Renal cortex interstitium (tissue), 11 donors: Measurements from ENCODE around the gene PABPC1L. TPM values are rescaled to one million over a fixed set of nuclear protein-coding genes. Genes with fewer than 3 reads are reported as not detected.

Experiments
- DNase-seq, 11 donors: peaks; one replicate each; pipeline ENCODE4 v3.0.0-alpha.2; 2013; ENCODE audit warnings: low read depth in 9 of 11, low spot score in 4 of 11; ENCODE audit errors: extremely low read depth in 1 of 11
- polyA plus RNA-seq, 3 donors: library from polyadenylated mRNA; unstranded; fragments of 120-200 nt; gene quantifications; one replicate each; pipeline ENCODE4 v1.2.1, GENCODE V29; 2013; ENCODE audit not compliant: insufficient read length in 3 of 3

PABPC1L gene
- polyA plus RNA-seq, 3 donors, result 59.6 to 104 (median 62.8) TPM

DNA sequence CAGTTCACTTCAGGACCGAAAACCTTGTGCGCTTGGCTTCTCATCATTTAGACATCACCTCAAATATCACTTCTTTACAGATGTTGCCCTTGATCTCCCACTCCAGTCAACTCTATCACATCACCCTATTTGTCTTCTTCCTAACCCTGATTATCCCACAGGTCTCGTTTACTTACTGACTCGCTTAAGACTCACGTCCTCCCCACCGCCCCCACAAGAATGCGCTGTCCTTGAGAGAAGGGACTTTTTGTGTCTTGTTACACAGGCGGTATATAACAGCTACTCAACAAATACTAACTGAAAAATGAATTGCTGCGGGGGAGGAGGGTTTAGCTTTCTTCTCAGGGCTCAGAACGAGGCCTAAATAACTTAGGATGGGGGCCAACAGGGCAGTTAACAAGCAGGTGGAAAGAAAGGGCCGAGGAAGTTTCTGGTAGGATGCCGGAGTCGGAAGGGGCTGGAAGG lies 49.8 kb downstream of the PABPC1L start:
- DNase-seq, result peak in 1 of 11 donors; percentile 35

DNA sequence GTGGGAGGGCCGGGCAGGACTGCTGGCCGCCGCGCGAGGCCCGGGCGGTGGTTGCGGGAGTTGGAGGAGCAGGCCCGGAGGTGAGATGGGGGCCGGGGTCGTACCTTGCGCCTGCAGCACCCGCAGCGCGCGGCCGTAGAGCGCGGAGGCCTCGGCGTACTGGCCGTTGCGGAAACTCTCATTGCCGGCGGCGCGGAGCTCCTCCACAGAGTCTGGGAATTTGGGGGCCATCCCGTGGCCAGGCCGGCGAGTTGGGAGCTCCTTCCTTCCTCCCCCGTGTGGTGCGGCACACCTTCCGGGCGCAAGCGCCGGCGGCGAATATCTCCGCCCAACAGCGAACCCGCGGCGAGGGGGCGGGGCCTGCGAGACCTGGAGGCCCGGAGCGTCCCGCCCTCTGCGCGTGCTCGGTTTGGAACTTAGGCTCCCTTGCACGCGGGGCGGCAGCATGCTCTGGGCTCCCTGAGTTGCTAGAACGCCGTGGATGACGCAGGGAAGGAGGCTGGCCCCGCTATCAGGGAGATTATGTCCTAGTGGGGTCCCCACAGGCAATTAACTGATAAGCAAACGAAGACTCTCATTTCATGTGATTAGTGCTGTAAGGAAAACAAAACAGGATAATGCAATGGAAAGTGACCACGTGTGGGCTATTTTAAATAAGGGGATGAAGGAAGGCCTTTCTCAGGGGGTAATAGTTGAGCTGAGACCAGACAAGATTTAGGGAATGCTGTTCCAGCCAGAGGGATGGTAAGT lies 50.4 kb downstream of the PABPC1L start, which contains the start of gene TOMM34:
TOMM34 (minus strand) TSS at position 295 of the 750 bp plus-strand sequence; CDS start at position 231, 64 bp downstream.
- DNase-seq, result peak; percentile 70 to 93 (median 87)

DNA sequence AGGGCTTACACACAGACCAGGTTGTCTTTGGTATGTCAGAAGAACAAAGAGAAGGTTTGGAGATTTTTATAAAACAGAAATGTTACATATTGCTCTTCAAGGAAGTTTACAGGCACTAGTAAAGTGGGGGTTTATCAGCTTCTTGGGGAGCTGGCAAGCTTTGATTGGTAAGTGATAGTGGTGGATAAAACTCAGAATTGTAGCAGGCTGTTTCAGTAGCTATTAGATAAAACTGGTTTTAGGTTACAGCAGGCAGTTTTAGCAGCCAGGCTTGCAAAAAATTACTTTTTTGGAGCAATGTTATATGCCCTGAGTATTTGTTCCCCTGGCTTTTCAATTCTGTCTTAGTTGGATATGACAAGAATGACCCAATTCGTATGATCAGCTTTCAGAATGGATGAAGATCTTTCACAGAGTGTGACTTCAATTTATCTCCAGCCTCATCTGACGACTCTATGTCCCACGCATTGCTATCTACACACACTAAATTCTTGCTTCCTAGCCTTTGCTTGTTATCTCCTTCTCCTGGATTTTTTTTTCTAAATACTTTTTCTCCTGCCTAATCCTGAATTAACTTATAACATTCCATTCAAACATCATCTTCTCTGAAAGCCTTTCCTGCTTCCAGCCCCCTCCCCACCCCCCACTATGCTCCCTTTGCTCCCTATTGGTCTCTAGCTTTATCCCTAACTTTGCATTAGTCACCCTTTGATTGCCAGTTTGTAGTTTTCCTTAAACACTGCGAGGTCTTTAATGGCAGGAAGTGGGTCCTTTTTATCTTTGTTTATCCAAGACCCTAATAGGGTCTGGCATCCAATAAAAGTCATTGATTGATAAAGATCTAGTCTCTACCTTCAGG lies 51.4 kb downstream of the PABPC1L start:
- DNase-seq, result no peak

DNA sequence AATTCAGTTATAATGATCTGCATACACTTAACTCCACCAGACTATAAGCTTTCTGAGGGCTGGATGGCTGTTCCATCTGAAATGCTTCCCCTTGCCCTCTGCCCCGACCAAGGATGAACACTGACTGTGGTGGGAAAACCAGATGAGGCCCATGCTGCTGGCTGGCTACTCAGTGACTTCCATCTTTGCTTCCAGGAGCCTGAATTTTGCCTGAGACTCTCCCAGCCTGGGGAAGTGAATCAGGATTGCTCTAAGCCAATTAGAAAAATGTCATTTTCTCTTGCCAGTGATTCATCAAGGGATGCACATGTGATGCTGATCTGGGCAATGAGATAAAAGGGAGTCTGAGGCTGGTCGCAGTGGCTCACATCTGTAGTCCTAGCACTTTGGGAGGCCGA lies 52.0 kb downstream of the PABPC1L start:
- no peak for DNase-seq

DNA sequence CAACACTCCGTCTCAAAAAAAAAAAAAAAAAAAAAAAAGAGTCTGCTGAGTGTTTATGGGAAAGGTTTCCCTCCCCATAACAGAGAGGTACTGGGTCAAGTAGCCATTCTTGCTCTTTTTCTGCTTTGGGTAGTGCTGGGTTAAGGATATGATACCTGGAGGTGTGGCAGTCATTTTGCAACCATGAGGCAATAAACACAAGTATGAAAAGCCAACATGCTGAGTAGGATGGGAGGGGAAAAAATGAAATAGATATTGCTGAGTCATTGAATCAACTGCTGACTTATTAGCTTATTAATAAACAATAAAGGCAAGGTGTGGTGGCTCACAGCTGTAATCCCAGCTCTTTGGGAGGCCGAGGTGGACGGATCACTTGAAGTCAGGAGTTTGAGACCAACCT lies 52.6 kb downstream of the PABPC1L start:
- DNase-seq, result no peak

DNA sequence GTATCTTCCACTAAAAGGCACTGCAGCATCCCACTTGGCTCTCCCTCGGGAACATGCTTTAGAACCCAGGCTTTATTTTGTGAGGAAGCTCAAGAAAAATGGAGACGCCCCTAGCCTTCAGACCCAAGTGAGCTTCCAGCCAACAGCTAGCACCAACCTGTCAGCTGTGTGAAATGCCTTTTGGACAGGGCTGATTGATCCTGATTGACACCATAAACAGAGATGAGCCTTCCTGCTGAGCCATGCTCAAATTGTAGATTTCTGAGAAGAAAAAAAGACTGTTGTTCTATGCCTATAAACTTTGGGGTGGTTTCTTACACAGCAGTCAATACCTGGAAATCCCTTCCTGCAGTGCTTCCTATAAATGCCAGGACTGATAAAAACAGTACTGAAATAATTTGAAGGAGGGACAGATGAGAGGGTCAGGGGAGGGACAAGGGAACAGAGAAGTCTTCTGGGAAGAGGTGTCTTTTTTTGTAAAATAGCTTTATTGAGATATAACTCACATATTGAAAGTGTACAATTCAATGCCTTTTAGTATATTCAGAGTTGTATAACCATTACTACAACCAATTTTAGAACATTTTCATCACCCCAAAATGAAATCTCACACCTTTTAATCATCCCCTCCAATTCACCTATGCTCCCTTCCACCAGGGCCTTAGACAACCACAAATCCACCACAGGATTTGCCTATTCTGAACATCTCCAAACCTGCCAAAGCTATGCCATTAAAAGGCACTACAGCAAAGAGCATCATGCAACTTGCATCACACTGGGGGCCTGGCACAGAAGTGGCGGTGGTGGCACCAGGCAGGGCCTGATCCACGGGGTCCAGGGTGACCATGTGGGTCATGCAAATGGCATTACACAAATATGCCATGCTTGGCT lies 53.7 kb downstream of the PABPC1L start:
- no peak for DNase-seq

DNA sequence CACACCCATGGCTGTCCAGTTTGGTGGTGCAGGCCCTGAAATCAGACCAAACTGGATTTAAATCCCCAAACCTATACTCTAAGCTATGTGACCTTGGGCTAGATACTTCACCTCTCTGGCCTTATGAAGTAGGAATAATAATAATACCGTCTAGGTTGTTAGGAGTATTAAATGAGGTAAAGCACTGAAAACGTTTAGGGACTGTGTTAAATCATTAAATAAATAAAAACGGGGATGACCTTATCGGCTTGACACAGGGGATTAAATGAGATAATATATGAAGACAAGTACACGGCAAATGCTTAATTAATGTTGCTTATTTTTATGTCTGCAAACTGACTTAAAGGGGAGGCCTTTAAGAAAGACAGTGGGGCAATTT lies 55.8 kb downstream of the PABPC1L start:
- no peak for DNase-seq

DNA sequence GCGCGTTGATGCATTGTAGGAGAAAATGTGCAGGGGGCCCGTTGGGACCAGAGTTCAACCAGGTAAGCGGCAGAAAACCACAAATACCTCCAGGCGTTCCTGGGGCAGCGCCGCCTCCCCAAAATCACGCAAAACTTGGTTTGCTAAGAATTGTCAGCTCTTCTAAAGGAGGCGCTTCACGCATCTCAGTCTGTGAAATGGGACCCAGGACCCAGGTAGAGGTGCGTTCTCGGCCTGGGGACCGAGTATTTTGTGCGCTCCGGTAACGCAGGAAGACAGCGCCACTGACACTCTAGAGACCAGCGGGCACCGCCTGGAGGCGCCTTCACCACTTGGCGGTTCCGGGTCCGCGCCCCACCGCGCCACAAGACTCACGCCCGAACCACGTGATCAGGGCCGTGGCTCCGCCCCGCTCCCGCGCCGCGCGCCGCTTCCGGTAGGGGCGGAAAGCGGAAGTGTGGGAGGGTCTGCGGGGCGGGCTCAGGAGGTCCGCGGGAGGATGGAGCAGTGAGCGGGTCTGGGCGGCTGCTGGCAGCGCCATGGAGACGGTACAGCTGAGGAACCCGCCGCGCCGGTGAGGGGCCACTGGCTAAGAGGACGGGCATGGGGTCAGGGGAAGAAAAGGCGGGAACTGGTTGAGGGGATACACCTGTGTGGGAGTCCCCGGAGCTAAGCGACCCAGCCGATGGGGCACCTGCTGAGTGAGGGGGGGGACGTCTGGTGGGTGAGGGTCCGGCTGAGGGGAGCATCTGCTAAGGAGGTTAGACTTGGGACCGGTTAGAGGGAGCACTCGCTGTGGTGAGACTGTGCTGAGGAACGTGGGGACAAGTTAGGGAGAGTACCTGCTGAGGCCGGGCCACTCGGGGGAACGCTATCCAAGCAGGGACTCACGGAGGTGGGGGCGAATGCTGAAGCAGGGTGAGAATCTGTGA lies 56.4 kb downstream of the PABPC1L start, which contains the start of gene STK4:
STK4 (plus strand) TSS at position 483 of the 932 bp plus-strand sequence; CDS start at position 540, 57 bp downstream.
- peak; percentile 80 to 93 (median 90) for DNase-seq

DNA sequence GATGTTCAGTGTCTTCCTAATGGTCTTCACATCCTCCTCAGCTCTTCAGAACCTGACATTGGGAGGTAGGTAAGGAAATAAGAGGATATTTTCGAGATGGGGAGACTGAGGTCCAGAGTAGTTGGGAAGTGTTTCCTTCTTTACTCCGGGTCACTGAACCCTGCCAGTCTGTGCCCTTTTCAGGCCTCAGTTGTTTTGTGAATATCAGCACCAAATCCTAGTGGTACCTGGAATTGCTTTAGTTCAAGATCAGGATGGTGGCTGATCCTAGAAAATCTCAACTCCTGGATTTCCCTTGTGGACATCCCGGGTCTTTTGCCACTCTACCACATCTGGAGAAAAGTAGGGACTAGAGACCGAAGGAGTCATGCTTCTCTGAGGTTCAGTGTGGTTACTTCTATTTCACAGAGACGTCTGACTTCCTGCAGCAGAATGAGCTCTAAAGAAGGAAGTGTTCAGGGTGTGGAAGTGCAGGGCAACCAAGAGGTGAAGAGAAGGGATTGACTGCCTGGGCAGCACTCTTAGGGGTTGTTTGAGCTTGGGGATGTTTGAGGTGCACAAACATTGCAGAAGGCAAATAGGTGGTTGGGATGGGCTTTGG lies 57.4 kb downstream of the PABPC1L start:
- DNase-seq, result no peak

DNA sequence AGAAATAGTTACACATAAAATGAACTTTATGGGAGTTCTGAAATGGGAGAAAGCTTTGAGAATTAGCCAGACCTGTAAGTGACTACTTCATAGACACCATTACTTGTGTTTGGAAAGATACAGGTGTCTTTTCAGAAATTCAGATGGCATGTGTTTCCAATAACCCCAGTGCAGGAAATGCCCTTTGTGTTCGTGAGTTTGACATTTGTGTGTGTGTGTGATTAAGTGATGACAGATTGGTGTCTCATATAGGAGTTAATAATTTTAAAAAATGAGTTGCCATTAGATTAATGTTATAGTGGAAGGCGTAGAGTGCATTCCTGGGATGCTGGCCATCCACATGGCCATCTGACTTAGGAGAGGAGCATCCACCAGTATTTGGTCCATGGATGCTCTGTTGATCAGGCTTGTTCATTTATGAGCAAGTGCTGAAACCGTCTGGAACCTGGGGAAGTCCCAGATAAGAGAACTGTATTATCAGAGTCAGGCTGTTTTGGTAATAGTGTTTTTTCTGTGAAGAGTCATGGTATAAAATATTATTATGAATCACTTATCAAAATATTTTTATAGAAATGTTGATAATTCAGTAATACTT lies 59.5 kb downstream of the PABPC1L start:
- DNase-seq, result no peak

DNA sequence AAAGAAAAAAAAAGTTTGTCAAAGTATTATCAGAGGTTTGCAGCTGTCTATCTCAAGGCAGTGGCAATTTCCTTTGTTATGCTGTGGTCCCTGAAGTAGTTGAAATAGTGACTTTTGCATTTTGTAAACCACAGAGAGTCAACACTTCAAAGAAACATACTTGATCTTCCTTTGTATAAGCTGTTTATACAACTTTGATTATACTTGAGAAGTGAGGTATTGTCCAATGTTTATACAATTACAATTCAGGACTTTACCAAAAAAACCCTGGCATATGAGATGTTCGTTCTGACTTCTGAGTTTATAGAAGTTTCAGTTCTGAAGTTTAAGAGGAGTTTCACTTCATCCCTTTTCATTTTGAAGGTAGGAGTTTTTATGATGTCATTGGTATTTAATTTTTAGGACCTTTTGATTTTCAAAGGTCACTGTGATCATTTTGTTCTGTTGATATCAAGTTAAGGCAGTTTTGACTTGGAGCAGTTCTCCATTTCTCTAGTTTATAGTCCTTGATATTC lies 60.4 kb downstream of the PABPC1L start:
- DNase-seq, result no peak

DNA sequence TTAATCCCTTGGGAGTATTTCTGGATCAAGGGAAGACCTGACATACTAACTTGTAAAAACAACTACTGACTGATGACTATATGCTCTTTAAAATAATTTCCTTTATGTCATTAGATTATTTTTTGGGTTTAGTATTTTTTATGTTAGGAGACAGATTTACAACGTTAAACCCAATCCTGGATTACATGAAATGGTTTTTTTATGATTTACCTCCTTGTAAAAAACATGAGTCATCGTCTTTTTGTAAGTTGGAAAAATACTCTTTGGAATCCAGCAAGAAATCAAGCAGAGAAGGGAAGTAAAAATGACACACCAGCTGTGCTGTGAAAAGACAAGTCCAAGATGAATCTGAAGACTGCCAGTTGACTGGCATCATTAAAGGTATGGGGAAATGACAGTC lies 63.2 kb downstream of the PABPC1L start:
- no peak for DNase-seq

DNA sequence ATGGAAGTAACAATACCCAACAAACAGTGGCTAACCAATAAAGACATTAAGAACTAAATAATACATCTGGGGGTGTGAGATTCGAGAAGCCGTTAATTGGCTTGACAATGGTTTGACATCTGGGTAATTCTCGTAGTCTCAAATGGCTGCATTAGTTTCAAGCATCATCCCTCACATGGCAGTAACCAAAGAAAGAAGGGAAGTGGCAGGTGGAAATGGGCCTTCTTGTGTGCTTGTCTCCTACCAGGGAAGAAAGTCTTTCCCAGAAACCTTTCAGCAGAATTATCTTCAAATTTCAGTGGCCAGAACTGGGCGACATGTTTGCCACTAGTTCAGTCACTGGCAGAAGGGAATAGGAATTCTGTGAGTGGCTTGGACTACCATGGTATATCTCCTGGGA lies 66.8 kb downstream of the PABPC1L start:
- DNase-seq, result no peak

DNA sequence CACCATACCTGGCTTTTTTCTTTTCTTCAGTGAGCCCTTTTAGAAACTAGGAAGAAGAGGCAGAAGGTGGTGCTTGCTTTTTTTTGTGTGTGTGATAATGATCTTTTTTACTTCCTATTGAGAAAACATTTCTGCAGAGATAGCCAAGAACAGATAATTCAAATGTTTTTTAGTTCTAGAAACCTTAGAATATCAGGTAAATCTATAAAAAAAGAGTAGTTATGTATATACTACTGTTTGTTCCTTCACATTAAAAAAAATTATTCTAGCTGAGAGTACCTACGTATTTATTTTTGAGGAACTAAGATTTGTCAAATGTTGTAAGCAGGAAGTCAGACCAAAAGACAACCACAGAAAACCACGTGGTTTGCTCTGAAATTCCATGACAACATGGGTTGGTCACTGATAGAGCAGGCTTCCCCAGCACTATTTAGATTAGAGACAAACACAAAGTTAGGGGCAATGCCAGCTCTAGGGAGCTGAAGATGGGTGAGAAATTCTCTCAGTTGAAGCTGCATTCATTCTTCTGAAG lies 69.3 kb downstream of the PABPC1L start:
- no peak for DNase-seq

DNA sequence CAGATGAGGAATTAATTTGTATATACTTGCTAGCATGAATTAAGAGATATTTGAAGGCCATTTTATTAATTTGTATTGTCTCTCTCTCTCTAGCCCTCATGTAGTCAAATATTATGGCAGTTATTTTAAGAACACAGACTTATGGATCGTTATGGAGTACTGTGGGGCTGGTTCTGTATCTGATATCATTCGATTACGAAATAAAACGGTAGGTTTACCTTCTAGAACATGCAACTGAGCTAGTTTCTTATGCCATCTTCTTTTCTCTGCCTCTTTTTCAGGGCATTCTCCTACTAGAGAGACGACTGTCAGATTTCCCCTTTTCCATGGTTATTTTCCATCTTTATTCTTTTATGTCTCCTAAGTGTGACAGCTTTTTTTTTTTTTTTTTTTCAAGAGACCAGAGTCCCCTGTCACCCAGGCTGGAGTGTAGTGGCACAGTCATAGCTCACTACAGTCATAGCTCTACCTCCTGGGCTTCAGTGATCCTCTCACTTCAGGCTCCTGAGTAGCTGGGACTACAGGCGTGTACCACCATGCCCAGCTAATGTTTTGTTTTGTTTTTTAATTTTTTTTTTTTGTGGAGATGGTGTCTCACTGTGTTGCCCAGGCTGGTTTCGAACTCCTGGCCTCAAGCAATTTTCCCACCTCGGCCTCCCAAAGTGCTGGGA lies 72.0 kb downstream of the PABPC1L start:
- no peak for DNase-seq

DNA sequence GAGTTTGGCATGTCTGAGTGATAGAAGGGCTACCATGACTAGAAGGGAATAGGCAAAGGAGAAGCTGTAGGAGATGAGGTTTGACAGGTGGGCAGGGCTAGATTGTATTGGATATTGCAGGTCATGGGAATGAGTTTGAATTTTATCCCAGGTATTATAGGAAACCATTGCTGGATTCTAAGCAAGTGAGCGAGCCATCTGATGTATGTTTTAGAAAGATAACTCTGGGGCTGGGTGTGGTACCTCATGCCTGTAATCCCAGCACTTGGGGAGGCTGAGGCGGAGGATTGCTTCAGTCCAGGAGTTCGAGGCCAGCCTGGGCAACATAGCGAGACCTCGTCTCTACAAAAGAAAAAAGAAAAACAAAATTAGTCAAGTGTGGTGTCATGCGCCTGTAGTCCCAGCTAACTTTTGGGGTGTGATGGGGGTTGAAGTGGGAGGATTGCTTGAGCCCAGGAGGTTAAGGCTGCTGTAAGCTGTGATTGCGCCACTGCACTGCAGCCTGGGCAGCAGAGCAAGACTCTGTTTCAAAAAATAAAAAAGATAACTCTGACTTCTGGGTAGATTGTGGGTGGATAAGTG lies 73.3 kb downstream of the PABPC1L start:
- DNase-seq, result no peak
